SKM-1 (cell line): ENCODE results near the gene PTPRN2.

Experiments used
- DNase-seq: peaks from one replicate; lab custom pipeline; 2025; ENCODE audit not compliant: unreplicated experiment; lab: John Stamatoyannopoulos, UW

The PTPRN2 gene

DNA sequence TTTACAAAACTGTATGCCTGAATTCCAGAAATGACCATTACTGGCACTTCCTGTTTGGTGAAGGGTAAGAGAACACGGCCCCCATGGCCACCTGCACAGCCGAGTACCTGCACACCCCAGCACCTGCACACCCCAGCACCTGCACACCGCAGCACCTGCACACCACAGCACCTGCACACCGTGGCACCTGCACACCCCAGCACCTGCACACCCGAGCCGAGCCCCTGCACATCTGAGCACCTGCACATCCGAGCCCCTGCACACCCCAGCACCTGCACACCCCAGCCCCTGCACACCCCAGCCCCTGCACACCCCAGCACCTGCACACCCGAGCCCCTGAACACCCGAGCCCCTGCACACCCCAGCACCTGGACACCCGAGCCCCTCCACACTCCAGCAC lies 1007.3 kb downstream of the PTPRN2 start:
- DNase-seq: no peak

GRCh38 chr7:157579425-157579824 lies 1008.2 kb downstream of the PTPRN2 start:
- no peak for DNase-seq

- DNase-seq: no peak
Measured at GRCh38 chr7:157577796-157578339, 1009.8 kb downstream of the PTPRN2 start.

DNA sequence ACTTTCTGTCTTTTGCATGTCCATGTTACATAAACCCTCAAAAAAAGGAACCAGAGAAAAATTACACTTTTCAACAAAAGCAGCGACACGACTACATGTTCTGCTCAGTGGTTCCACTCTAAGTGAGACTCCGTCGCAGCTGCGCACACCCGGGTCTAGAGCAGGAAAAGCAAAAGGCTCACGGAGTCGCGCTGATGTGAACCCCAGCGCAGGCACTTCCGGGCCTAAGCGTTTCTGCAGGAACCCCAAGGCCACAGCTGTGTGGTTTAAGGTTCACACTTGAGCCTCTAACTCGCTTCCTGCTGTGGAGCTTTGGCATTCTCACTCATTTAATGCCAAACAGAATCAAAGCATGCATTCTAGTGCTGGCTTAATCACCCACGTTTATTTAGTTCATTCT lies 1010.6 kb downstream of the PTPRN2 start:
- no peak for DNase-seq

- no peak for DNase-seq
Measured at GRCh38 chr7:157576415-157576814, 1011.2 kb downstream of the PTPRN2 start.

DNA sequence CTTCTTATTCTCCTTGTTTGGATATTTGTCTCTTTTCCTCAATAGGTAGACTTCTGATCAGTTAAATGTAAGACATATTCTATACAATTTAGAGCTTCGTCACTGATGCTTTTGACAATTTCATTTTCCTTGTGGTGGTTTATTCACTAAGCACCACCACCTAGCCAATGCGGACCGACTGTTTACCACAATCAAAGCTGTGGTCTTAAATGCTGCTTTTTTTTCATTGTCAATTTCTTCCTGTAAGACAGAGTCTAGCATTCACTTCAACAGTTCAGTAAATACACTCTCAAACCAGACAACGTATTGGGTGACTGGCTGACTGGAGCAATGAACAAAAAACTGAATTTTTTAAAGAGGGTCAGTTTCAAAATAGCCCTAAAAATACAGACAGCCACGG lies 1011.8 kb downstream of the PTPRN2 start:
- DNase-seq: no peak

DNA sequence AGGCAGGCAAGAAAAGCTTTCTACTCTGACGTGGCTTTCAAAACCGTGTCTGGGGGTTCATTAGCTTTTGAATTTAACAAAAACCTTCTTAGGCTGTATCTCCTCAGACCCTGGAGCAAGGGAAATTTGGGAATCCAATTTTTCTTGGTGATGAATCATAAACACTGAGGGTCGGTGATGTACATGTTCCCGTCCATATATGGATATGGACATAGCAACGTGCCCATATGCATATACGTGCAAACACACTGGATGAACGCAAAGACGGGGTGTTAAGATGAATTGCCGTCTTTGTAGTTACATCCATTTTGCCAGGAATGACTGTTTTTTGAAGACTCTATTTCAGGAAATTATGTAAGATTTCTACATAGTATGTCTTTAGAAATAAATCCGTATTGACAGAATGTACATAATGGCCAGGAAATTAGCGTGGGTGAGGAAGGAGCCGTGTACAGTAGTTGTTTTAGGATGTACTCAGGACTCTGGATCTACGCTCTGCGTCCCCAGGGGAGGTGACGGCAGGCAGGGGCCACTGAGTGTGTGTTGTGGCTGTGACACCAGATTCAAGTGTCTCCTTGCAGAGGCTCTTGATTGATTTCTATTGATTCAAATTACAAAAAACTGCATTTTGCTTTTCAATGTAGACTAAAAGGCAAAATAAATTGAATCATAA lies 1012.6 kb downstream of the PTPRN2 start:
- no peak for DNase-seq

GRCh38 chr7:157574120-157574825 lies 1013.4 kb downstream of the PTPRN2 start:
- DNase-seq: no peak

GRCh38 chr7:157573244-157573643 lies 1014.4 kb downstream of the PTPRN2 start:
- DNase-seq: no peak

- DNase-seq: no peak
Measured at GRCh38 chr7:157572622-157573021, 1015.0 kb downstream of the PTPRN2 start.

DNA sequence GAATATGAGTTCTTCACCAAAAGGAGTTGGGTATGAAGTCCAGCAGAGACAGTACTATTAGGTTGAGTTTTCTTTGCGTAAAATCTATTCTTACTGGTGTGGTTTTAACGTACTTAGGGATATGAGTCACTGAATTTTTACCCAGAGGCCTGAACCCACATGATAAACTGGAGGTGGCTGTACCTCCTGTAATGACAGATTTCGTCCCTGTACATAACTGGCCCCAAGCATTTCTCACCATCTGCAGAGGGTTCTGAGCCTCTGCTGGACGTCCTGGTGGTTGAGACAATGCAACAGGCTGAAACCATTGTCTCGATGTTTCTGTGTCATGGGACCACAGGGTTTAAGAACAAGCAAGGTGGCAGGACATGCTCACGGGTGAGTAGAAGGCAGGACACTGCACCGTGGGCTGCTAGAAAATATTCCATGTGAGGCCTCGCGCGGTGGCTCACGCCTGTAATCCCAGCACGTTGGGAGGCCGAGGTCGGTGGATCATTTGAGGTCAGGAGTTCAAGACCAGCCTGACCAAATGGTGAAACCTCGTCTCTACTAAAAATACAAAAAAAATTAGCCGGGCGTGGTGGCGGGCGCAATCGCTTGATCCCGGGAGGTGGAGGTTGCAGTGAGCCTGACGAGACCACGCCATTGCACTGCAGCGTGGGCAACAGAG lies 1017.0 kb downstream of the PTPRN2 start:
- no peak for DNase-seq

DNA sequence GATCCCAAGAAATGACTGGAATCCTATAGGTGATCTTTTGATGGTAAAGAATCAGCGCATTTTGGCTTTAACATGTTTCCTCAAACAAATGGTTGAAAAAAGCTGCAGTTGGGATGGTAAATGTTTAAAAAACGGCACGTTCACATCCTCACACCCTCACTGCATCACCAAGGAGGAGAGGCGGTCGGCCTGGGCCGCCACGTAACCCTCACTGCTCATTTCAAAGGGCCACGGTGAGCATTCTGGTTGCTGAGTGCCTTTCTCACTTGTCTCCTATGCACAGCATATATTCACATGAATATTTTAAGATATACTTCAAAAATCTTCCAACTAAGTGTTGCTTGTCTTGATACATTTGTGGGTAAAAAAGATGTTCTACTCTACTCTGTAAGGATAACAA lies 1017.7 kb downstream of the PTPRN2 start:
- no peak for DNase-seq

DNA sequence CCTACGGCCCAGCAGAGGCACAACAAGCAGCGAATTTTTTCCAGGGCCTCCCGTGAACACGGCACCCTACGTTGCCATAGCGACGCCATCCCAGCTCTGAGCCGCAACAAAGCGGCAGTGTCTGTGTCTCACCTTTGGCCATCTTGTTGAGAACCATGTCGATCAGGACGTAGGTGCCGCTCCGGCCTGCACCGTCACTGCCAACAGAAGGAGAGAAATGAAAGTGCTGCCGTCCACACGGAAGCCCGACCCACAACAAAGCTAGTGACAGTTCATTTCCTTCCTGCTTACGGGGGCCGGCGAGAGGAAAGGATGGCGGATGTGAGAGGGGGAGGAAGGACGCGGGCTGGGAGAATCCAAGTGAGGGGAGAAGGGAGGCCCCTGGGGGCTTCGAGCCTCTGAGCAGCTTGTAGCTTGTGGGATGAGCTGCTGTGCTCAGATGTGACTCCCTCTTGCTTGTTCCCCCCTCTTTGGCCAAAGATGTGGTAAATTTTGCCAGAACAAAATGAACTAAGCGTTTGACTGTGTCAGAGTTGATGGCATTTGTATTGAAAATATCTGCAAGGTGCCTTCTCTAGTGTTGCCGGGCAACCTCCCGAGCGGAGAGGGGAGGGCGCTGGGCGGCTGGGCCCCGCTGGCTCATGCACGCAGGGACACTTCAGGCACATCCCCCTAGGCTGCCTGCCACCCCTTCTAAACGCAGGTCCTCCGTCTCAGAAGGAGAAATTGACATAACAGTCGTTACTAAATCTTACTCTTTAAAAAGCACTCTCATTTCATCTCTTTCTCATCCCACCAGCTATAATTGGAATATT lies 1018.6 kb downstream of the PTPRN2 start:
- no peak for DNase-seq

- no peak for DNase-seq
Measured at GRCh38 chr7:157568106-157568769, 1019.4 kb downstream of the PTPRN2 start.

- DNase-seq: no peak
Measured at GRCh38 chr7:157567666-157568065, 1020.0 kb downstream of the PTPRN2 start.

GRCh38 chr7:157566631-157567006 lies 1021.0 kb downstream of the PTPRN2 start:
- DNase-seq: no peak

- DNase-seq: no peak
Measured at GRCh38 chr7:157565981-157566630, 1021.5 kb downstream of the PTPRN2 start.

DNA sequence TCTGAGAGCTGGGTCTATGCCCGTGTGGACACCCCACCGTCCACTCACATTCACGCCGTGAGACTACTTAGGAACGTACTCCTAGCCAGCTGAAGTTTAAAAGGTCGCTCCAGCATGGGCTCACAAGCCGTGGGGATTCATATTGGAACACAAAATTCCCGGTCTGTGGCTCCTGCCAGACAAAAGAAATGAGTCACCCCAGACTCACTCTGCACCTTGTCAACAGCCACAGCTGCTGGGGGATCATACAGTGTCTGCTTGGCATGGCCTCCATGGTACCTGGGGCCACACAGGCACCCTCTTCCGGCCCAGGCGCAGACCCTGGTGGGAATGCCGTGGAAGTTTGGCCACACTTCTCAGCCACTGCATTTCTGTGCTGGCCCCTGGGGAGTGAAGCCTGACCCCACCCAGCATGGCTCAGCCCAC lies 1022.4 kb downstream of the PTPRN2 start:
- no peak for DNase-seq

DNA sequence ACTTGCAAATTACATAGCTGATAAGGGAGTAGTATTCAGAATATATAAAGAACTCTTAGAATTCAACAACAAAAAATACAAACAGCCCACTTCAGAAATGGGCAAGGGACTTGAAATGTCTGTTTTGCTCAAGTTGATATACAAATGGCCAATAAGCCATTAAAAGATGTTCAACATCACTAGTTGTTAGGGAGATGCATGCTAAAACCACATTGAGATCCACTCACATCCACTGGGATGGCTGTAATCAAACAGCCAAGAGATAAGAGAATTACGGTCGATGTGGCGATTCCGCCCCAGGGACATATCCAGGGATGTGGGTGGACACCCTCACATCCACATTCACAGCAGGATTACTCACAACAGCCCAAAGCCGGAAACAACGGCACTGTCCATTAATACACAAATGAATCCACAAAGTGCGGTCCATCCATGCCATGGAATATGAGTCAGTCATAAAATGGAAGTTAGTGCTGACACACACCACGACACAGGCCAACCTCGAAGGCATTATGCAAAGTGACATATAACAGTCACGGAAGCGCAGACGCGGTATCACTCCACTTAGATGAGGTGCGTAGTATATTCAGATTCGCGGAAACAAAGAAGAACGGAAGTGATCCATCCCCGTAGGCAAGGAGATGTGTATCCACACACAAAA lies 1023.0 kb downstream of the PTPRN2 start:
- DNase-seq: no peak
